ENCODE data around the gene NKAPL. TPM values are rescaled to one million over a fixed set of nuclear protein-coding genes. Genes with fewer than 3 reads are reported as not detected.

Gene NKAPL
- polyA plus RNA-seq, 2 of the 4 experiments (the other 2 are of a cell fraction) = not detected

DNA sequence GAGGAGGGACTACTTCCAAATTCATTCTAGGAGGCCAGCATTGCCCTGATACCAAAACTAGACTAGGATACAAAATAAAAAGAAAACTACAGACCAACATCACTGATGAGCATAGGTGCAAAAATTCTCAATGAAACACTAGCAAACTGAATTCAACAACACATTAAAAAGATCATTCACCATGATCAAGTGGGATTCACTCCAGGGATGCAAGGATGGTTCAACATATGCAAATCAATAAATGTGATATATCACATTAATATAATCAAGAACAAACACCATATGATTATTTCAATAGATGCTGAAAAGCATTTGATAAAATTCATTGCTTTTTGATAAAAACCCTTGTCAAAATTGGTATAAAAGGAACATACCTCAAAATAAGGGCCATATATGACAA lies 32.5 kb downstream of the NKAPL start:
- H3K4me2 ChIP-seq = no peak overlapping the region
- H3K4me3 ChIP-seq = no peak overlapping the region
- ChIA-PET CTCF (no interaction called here), POLR2A (no interaction called here)
- no peaks in the 10 kb centered on the region for H3K9me3 ChIP-seq
- no peak for ATAC-seq
- no peaks in the 10 kb centered on the region for H3K4me1 ChIP-seq
- no peak for DNase-seq (ENCODE audit: low read depth in 1 of 2, low spot score in 1 of 2)
- H3K27ac ChIP-seq = no peak overlapping the region
- TF ChIP-seq RFX5 (IDR thresholded peaks at IDR 0.05) = no peak
- TF ChIP-seq MAFK (IDR thresholded peaks at IDR 0.05; ENCODE audit: partially characterized antibody) = no peak
- TF ChIP-seq POLR2AphosphoS2 (conservative IDR thresholded peaks at IDR 0.05; ENCODE audit: low read length) = no peak
- no peak for TF ChIP-seq USF2 (IDR thresholded peaks at IDR 0.05)
- TF ChIP-seq ZNF302 (CRISPR knock-in tag; IDR thresholded peaks at IDR 0.05) = no peak
- no peak for TF ChIP-seq KDM5A (IDR thresholded peaks at IDR 0.05)
- TF ChIP-seq FOSB (CRISPR knock-in tag; IDR thresholded peaks at IDR 0.05) = no peak
- no peak for TF ChIP-seq RNF2 (IDR thresholded peaks at IDR 0.05; ENCODE audit: borderline replicate concordance, low read depth)
- no peak for TF ChIP-seq NR3C1 (IDR thresholded peaks at IDR 0.05)
- no peak for TF ChIP-seq ZFP36 (IDR thresholded peaks at IDR 0.05; ENCODE audit: borderline replicate concordance, partially characterized antibody)
- TF ChIP-seq RARB (CRISPR knock-in tag; IDR thresholded peaks at IDR 0.05) = no peak
- FAIRE-seq = no peak

GRCh38 chr6:28295326-28295725 lies 36.2 kb downstream of the NKAPL start:
- Histone ChIP-seq H3K27ac (no peak overlapping the region), H3K4me2 (no peak overlapping the region), H3K4me3 (no peak overlapping the region), H3K4me1 (no peaks in the 10 kb centered on the region), H3K9me3 (no peaks in the 10 kb centered on the region)
- ATAC-seq = no peak
- no peak for DNase-seq (ENCODE audit: low read depth in 1 of 2, low spot score in 1 of 2)
- FAIRE-seq = no peak
- ChIA-PET CTCF (no interaction called here), POLR2A (no interaction called here)
- TF ChIP-seq CBX8 (IDR thresholded peaks at IDR 0.05) (no peak), USF2 (IDR thresholded peaks at IDR 0.05) (no peak), KDM5A (IDR thresholded peaks at IDR 0.05) (no peak), RARB (CRISPR knock-in tag; IDR thresholded peaks at IDR 0.05) (no peak)
- TF ChIP-seq, protein P1, sequence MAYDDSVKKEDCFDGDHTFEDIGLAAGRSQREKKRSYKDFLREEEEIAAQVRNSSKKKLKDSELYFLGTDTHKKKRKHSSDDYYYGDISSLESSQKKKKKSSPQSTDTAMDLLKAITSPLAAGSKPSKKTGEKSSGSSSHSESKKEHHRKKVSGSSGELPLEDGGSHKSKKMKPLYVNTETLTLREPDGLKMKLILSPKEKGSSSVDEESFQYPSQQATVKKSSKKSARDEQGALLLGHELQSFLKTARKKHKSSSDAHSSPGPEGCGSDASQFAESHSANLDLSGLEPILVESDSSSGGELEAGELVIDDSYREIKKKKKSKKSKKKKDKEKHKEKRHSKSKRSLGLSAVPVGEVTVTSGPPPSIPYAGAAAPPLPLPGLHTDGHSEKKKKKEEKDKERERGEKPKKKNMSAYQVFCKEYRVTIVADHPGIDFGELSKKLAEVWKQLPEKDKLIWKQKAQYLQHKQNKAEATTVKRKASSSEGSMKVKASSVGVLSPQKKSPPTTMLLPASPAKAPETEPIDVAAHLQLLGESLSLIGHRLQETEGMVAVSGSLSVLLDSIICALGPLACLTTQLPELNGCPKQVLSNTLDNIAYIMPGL (CRISPR knock-in tag; IDR thresholded peaks at IDR 0.05; ENCODE audit: borderline replicate concordance) = no peak
- 92% methylated on average over 5 of the region's 5 CpGs for WGBS (ENCODE audit: missing lambda C conversion rate)

GRCh38 chr6:28296520-28297060 lies 37.5 kb downstream of the NKAPL start:
- Histone ChIP-seq H3K9me3 (no peaks in the 10 kb centered on the region), H3K4me3 (no peak overlapping the region), H3K27ac (no peak overlapping the region), H3K4me1 (no peaks in the 10 kb centered on the region), H3K4me2 (no peak overlapping the region)
- ATAC-seq = no peak
- DNase-seq (ENCODE audit: low read depth in 1 of 2, low spot score in 1 of 2) = no peak
- no peak for FAIRE-seq
- TF ChIP-seq EP300 (IDR thresholded peaks at IDR 0.05) = no peak
- TF ChIP-seq ZNF302 (CRISPR knock-in tag; IDR thresholded peaks at IDR 0.05) = no peak
- no peak for TF ChIP-seq CTCF (IDR thresholded peaks at IDR 0.05)
- no peak for TF ChIP-seq HOXB13 (CRISPR knock-in tag; IDR thresholded peaks at IDR 0.05; ENCODE audit: low read depth)
- 85% methylated on average over 7 of the region's 7 CpGs for WGBS (ENCODE audit: missing lambda C conversion rate)
- CTCF ChIA-PET = no interaction called here
- POLR2A ChIA-PET = no interaction called here

All from A549 (cell line).